Activated gamma-delta T cell treated with anti-CD3 and anti-CD28 coated beads, Interleukin-2, amount 50 U/mL, for 16 hours (primary cell): ENCODE data around the gene SEMA4F.
"Not testable (repeated sequence)": the region's sequence is repeated elsewhere in the genome, so short reads cannot be mapped to it uniquely, and the experiment has no call there.

ENCODE experiments used
- DNase-seq: peaks from one replicate; pipeline ENCODE4 v3.0.0-alpha.2; 2020; ENCODE audit warnings: low read depth

Gene SEMA4F, protein sequence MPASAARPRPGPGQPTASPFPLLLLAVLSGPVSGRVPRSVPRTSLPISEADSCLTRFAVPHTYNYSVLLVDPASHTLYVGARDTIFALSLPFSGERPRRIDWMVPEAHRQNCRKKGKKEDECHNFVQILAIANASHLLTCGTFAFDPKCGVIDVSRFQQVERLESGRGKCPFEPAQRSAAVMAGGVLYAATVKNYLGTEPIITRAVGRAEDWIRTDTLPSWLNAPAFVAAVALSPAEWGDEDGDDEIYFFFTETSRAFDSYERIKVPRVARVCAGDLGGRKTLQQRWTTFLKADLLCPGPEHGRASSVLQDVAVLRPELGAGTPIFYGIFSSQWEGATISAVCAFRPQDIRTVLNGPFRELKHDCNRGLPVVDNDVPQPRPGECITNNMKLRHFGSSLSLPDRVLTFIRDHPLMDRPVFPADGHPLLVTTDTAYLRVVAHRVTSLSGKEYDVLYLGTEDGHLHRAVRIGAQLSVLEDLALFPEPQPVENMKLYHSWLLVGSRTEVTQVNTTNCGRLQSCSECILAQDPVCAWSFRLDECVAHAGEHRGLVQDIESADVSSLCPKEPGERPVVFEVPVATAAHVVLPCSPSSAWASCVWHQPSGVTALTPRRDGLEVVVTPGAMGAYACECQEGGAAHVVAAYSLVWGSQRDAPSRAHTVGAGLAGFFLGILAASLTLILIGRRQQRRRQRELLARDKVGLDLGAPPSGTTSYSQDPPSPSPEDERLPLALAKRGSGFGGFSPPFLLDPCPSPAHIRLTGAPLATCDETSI

DNA sequence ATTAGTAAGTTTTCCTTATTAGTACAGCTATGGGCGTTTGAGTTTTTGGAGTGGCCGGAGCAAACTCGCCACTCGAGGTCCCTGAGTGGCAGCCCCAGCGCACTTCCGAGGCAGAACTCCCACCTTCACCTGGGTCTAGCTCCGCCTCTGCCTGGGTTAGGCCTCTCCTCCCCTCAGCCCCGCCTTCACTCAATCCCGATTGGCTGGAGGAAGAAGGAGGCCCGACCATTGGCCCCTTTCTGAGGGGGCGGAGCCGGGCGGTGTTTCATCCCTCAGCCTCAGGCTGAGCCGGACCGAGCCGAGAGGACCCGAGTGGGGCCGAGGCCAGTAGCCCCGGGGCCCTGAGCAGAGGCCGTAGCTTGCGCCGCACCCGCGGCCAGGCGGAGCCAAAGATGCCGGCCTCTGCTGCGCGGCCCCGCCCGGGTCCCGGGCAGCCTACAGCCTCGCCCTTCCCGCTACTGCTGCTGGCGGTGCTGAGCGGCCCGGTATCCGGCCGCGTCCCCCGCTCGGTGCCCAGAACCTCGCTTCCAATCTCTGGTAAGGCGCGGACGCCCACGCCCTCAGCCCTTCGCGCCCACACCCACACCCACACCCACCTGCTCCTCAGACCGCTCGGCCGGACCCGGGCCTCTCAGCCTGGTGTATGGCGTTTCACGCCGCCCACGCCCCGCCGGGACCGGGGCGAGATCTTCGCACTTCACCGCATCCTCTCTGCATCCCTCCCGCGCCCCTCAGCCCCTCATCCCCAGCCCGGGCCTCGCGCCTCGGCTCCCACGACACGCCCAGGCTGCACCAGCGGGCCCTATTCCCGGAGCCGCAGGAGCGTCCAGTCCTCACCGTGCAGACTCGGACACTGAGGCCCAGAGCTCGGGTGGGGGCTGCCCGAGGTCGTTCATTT, at the start of gene SEMA4F:
SEMA4F (plus strand) TSS at position 263 of the 898 bp plus-strand sequence; CDS start at position 393, 130 bp downstream.
- DNase-seq: peak; percentile 89

DNA sequence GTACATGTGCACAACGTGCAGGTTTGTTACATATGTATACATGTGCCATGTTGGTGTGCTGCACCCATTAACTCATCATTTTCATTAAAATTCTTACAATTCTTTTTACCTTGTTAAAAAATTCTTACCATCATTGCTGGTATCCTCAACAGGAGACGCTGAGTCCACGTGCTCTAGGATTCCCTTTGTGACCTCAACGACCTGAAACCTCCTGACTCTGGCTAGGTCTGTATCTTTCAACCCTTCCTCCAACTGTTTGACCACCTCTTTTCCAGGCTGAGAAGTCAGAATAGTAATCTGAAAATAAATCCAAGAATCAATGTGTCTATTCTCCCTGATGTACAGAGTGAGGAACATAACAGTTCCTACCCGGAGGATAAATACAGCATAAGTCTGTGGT, 47.1 kb upstream of the SEMA4F start:
- no peak for DNase-seq

DNA sequence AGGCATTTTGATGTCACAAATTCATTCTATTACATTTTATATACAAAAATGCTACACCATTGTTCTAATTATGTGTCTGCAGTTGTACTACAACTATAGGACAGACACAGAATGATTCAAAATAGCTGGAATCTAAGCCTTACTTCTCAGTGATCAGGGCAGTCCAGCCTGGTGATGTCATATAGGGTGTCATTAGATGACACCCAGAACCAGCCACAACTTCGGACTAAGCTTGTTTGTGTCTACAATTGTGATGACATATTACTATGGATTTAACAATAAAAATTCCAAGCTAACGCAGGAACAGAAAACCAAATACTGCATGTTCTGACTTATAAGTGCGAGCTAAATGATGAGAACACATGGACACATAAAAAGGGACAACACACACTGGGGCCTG, 36.9 kb upstream of the SEMA4F start:
- no peak for DNase-seq

DNA sequence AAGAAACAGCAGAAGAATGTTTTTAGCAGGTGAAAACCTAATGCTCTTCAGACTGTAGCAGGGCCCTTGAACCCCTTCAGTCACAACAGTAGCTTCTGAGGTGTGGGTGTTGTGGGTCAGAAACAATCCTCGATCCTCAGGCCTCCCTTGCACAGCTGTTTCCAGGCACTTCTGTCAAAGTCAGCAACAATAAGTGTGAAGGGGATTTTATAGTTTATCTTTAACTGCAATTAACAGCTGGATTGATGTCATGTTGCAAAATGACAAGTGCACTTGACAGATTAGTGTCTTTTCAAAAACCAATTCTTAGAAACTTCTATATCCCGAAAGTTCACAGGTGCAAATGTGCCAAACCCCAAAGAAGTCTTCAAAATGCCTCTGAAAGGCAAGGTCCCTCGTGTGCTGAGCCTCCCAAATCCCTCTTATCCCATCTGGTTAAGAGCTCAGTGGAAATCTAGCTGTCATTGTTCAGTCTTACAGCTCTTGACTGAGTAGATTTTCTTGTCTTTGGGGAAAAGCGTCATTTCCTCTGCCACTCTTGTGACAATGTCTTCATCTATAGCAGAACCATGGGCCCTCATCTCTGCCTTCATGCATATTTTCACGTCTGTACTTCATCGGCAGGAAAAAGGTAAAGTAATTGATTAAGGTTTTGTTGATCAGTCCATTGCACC, 35.5 kb upstream of the SEMA4F start:
- DNase-seq: no peak

DNA sequence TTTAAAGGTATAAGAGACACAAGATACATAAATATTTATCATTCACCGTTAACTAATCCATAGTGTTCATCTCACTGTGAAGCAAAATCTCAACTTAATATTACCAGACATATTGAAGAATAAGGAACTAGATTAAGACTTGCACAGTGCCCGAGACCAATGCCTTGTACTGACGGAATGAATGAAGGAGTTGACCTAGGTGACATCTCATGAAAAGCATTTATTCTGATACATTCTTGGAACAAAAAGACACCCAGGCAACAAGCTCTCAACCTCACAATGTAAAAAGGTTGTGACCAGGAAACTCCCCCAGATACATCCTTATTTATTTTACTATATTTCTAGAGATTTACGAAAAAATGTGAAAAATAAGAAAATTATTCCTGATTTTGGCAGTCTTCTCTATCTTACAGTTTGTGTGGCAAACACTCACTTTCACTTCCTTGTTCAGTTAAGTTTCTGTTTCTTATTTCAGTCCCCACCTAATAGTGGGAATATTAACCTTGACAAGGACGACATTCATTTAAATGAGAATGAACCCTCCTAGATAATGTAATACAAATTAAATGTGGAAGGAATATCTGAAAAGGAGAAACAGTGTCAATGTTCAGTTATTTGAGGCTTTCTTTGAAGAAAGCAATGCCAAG, 34.3 kb upstream of the SEMA4F start:
- DNase-seq: no peak

DNA sequence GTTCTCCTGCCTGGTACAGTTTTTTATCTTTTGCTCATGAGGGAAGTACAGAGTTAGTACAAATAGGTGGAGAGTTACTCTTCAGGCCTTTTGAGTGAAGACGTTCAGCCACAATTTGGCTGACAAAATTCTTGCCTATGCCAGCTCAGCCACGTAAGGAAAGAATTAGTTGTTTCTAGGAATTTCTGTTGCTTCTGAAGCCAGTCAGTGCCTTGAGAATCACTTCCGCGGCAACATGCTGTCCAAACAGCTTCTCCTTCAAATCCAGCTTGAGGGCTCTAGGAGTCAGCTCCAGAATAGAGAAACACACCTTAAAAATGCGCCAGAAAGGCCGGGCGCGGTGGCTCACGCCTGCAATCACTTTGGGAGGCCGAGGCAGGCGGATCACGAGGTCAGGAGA, 33.4 kb upstream of the SEMA4F start:
- DNase-seq: no peak

DNA sequence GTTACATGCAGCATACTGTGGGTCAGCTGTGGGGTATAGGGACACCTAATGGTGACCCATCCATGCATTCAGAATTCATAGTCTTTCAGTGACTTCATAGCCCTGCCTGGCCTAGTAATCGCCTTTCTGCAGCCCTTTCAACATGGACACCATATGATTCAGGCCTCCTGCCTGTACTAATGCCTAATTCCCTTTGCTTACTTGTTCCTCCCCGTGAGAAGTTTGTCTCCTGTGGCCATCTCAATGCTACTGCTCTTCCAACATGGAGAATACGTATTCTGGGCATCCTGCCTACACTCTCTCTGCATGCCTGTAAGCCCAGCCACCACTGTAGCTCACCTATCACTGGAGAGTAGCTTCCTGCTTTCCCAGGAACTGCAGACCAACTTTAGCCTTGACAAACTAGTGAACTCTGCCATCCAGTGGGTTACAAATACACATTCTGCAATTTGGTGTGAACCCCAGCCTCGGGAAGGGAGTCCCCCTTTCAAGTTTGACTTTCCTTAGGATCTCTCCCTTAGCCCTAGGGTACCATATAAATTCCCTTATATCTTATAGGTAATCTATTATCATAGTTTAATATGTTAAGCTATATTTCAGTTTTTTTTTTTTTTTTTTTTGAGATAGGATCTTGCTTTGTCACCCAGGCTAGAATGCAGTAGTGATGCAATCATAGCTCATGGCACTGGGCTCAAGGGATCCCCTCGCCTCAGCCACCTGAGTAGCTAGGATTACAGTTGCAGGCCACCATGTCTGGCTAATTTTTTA, 28.2 kb upstream of the SEMA4F start:
- no peak for DNase-seq

DNA sequence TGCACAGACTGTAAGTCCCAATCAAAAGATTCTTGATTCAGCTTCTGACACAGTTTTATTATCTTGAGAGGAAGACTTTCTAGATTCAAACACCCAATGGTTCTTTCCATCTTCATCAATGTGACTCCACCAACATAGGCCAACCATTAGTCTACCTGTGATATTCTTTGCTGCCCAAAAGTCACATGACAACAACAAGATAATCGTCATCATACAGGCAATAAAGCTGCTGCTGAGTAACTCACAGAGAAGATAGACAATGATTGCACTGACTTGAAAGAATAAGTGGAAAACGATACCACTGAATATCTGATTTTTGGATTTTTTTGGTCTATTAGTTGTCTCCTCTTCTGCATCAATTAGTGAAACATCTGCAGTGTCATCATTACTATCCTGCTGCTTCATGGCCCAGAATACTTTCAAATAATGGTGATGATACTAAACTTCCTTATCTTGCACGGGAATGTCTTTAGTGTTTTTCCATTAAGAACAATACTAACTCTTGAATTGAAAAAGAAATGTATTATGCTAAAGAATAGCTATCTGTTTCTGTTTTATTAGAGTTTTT, 25.4 kb upstream of the SEMA4F start:
- DNase-seq: no peak

DNA sequence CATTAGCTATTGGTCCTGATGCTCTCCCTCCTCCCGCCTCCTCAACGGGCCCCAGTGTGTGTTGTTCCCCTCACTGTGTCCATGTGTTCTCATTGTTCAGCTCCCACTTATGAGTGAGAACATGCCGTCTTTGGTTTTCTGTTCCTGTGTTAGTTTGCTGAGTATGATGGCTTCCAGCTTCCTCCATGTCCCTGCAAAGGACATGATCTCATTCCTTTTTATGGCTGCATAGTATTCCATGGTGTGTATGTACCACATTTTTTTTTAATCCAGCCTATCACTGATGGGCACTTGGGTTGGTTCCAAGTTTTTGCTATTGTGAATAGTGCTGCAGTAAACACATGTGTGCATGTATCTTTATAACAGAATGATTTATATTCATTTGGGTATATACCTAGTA, 23.6 kb upstream of the SEMA4F start:
- DNase-seq: not testable (repeated sequence)

DNA sequence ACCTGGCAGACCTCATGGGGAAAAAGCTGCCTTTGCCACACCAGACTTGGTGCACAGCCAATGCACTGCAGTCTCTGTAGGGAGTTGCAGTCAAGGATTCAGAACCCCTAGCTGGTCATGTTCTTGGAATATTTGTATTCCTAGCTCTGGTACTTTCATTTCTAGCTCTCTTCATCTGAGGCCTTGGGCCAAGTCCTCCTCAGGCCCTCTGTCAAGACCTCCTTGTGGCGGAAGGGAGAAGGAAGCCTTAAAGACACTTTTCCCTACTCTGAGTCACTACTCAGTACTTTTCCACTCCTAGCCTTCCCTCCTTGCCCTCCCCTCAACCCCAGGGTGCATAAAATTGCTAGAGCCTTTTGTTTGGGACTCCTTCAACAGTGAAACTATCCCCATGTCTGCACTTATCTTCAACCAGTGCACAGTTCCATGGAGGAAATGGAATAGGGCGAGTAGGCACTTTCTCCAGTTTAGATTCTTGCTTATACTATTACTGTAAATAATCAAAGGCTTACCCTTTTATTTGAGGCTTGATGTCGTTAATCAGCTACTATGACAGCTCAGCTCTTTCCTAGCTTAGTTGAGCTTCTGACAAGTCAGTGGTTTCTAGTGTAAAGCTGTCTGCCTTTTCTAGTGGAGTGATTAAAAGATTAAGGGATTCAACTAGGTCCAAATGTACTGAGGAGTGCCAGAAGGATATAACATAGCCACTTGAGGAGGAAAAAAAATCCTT, 21.7 kb upstream of the SEMA4F start:
- DNase-seq: no peak

DNA sequence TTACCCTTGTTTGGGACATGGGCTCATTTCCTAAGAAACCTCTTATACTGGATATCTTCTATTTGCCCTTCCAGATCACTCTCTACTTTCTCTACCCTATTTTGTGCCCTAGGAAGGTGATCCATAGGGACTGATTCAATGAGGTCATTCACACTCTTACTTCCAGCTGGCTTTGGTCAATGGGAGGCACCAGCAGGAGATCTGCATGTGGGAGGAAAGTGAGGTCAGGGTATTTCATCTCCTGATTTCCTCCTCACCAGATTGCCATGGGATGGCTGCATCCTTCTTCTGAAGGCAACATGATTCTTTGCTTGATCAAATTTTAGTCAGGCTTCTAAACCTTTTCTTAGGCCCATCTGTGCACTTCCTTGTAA, 21.1 kb upstream of the SEMA4F start:
- DNase-seq: no peak

DNA sequence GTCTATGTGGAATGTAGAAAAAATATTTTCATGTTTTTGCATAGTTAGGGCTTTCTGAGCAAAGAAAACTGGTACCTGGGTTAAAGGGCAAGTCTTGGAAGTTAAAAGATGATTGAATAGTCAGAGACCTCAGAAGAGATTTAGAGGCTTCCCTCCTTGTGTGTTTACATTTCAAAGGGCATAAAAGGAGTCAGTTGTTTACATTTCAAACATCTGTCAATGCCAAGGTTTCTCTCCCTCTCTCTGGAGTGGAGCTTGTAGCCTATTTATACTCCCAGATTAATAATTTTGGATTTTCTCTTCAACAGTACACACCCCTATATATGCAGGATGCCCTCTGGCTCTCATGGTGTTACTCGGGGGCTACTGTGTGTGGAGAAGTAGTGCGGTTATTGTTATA, 14.5 kb upstream of the SEMA4F start:
- no peak for DNase-seq

DNA sequence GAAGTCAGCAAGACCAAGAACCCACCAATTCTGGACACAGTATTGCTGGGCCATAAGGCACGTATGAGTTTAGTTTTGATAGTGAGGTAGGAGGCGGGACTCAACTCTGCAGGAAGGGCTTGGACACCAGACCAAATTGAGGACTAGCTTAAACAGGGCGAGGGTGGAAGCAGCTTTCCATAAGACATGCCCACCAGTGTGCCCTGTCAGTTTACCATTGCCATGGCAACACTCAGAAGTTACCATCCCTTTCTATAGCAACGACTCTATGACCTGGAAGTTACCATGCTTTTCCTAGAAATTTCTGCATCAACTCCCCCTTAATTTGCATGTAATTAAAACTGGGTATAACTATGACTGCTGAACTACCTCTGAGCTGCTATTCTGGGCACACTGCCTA, 8.7 kb upstream of the SEMA4F start:
- no peak for DNase-seq

DNA sequence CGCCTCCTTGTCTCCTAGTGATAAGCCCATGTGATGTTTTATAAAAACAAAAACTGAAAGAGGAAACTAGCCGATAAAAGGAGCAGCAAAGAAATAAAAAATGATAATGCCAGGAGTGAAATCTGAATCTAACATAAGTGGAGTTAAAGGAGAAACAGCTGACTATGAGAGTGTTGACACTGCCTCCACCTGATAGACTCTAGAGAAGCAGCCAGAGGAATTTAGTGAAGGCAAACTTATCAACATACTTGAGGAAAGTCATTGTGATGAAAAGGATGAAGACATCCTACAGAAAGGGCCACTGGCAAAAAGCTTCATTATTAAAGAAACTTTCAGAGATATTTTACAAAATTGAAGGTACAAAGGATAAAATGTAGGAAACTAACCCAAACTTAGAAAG, 7.8 kb upstream of the SEMA4F start:
- no peak for DNase-seq

DNA sequence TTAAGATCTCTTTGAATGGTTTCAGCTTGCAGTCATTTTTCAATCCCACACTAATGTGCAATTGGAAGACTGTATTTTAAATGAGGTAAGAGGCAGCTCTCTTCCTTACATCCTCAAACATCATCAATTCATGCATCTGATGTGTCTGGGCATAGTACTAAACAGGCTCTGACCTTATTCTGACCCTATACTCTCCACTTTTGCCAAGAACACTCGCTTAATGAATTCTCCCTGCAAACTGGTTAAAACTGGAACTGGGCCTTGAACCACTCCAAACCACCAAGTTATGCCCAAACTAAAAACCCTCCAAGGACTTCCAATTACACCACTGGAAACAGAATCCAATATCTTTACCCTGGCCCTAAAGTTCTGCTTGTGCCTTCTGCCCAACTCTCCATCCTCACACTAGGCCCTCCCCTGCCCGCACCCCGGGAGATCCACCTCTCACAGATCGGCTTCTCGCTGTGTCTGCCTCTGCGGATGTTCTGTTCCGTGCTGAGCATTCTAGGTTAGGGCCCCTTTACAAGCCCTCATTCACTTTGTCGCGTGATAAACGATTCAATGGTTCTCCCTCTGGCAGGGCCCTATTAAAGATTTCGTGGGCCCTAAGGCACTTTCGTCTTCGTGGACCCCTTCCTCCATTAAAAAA, 7.1 kb upstream of the SEMA4F start:
- no peak for DNase-seq

DNA sequence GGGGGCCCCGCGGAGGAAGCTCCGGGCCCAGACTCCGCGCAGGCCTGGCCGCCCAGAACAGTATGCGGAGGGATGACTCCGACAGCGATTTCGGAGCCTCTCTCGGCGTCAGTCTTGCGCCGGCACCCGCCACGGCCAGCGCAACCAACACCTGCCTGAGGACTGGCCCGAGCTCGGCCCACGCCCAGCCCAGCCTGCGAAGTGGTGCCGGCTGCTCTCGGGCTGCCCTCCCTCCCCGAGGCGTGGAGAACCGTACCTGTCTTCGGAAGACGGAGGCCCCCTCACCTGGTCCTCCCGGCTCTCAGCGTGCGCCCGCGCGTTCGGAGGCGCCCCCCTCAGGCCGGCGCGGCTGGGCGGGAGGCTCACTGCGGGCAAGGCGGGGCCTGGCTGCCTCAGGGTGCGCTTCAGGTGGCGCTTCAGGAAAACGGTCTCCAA, 6.0 kb upstream of the SEMA4F start, which contains the start of gene M1AP:
M1AP (minus strand) TSS at position 322 of the 435 bp plus-strand sequence. CDS start 8,055 bp downstream, outside the sequence.
- no peak for DNase-seq

DNA sequence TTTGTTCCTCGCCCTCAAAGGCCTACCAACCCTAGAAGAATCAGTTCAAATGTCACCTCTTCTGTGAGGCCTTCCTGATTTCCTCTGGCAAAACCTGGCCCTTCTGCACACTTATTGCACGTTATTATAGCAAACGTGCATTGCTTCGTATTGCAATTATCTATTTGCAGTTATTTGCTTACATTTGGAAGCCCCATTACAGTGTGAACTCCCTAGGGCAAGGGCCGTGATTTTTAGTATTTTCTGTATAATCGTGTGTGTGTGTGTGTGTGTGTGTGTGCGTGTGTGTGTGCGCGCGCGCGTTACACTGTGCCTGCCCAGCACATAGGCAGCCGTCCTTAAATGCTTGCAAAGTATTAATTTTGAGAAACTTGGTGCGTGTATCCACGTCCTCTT, 460 bp upstream of the SEMA4F start:
- DNase-seq: no peak

DNA sequence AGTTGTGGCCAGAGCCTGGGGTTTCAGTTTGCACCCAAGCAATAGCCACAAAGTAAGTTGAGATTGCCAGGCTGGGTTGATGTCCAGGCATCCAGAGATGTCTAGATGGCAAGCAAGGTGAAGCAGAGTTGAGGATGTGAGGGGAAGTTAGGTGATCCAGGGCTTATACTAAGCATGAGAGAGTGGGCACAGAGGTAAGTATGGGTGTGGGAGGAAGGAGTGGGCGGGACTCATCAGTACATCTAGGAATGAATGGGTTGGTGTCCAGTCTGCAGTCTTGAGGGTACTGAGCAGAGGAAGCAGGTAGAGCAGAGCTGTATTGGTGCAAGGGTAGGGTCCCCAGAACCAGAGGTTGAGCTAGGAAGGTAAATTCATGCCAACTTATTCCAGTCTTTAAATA, 1.5 kb downstream of the SEMA4F start:
- DNase-seq: no peak

DNA sequence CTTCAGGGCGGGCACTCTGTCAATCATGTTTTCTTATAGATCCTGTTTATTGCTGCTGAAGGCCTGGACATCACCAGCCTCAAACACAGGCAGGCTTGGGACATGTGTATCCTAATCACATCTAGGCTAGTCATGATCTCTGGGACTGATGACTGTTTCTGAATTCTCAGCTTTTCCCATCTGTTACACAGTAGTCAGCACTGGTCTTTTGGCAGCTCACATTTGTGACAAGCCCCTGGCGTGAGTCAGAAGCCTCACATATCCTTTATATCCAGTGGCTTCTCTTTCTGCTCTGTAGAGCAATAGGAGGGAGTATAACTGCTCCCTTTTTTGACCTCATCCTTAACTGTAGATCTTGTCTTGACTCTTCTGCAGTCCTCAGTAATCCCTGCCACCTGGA, 4.5 kb downstream of the SEMA4F start:
- DNase-seq: no peak
